ENCODE results near the gene ADGRG3.
A peak's percentile ranks its signal among the peaks of the same experiment; 100 is the strongest.
"Not testable (repeated sequence)": the region's sequence is repeated elsewhere in the genome, so short reads cannot be mapped to it uniquely, and the experiment has no call there.

ADGRG3 gene

GRCh38 chr16:57698812-57699405 lies 30.8 kb downstream of the ADGRG3 start:
- no peak for DNase-seq

- DNase-seq = no peak
Observed at GRCh38 chr16:57699481-57699880, 31.4 kb downstream of the ADGRG3 start.

- no peak for DNase-seq
Observed at GRCh38 chr16:57699899-57700298, 31.8 kb downstream of the ADGRG3 start.

DNA sequence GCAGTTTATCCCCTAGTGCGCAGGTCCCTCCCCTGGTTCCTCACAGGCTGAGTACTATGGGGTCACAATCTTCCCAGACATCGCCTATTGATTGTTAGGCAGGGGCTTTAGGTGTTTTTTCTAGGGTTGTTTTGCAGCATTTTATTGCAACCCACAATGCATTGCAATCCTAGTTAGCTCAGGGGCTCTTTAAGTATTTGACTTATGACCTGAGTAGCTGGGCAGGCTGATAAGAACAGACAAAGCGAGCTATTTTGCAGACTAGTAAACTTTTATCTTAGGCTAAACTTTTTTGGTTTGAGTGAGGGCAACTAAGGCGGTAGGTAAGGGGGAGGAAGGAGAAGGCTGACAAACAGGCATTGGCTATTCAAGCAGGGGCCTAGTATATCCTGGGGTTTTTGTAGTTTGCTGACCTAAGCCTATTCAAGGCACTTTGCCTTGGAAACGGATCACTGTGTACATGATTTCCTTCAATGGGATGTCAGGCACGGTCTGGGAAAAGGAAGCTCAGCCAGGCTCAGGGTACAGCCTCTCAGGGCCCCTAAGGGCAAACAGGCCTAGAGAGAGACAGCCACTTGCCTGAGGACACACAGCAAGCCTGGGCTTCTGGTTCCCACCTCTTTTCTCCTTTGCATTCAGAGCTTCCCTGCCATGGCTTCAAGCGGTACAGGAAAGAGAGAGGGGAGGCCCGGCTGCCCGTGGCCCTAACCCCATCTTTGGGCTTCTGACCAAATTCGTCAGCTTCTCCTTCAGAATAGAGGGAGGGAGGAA lies 32.9 kb downstream of the ADGRG3 start:
- DNase-seq = no peak

DNA sequence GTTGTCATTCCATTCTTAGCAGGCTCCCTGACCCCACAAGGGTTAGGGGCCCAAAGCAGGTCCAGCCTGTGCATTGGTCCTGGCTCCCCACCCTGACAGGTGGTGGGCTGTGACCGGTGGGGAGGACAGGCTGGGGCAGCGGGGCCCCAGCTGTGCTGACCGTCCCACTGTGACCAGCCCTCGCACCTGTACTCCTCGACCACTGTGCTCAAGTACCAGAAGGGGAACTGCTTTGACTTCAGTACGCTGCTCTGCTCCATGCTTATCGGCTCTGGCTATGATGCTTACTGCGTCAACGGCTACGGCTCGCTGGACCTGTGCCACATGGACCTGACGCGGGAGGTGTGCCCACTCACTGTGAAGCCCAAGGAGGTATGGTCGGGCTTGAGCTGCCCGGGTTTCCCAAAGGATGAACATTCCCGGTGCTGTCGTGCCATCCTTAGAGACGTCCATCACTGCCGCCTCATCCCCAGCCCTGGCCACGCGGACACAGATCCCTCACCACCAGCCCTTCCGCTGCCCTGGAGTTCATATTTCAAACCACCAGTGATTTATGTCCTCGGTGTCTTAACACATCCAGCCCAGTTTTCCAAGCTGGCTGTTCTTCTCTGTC lies 33.8 kb downstream of the ADGRG3 start:
- DNase-seq = no peak

DNA sequence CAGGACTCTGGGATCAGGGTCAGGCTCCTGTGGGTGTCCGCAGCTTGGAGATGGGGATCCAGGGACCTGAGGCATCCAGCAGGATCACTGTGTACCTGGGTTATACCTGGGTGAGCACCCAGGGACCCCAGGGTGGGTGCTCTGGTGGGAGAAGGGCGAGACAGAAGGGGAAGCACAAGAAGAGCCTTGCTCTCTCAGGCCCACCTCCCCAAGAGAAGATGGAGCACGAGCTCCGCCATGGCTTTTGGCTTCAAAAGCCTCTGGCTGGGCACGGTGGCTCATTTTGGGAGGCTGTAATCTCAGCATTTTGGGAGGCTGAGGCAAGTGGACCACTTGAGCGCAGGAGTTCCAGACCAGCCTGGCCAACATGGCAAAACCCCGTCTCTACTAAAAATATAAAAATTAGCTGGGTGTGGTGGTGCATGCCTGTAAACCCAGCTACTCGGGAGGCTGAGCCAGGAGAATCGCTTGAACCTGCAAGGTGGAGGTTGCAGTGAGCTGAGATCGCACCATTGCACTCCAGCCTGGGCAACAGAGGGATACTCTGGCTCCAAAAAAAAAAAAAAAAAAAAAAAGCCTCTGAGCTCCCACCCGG lies 35.4 kb downstream of the ADGRG3 start:
- DNase-seq = no peak

GRCh38 chr16:57704011-57704904 lies 36.2 kb downstream of the ADGRG3 start:
- DNase-seq = no peak

GRCh38 chr16:57704905-57705852 lies 37.1 kb downstream of the ADGRG3 start:
- DNase-seq = no peak

GRCh38 chr16:57706717-57707116 lies 38.6 kb downstream of the ADGRG3 start:
- DNase-seq = no peak

DNA sequence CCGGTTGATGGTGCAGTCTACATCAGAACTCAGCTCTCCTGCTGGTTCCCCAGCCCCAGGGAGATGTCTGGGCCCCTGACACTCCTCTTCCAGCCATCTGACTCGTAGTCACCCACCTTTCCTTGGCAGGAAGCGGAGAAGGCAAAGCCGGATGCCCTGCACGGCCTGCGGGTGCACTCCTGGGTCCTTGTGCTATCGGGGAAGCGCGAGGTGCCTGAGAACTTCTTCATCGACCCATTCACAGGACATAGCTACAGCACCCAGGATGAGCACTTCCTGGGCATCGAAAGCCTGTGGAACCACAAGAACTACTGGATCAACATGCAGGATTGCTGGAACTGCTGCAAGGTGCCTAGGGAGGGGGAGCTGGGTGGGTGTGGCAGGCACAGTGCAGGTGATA lies 39.2 kb downstream of the ADGRG3 start:
- DNase-seq = no peak

GRCh38 chr16:57708168-57708567 lies 40.1 kb downstream of the ADGRG3 start:
- DNase-seq = no peak

GRCh38 chr16:57709663-57710062 lies 41.6 kb downstream of the ADGRG3 start:
- DNase-seq = no peak

GRCh38 chr16:57711346-57711745 lies 43.2 kb downstream of the ADGRG3 start:
- DNase-seq = no peak

DNA sequence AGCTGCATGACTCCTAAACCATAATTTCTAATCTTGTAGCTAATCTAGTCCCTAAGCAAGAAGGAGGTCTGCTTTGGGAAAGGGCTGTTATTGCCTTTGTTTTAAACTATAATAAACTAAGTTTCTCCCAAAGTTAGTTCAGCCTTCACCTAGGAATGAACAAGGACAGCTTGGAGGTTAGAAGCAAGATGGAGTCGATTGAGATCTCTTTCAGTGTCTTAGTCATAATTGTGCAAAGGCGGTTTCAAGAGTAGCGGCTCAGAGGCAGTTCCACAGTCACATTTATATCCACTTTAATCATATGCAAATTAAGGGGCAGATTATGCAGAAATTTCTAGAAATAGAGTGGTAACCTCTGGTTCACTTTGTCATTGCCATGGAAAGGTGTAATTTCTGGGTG lies 43.9 kb downstream of the ADGRG3 start:
- no peak for DNase-seq

- DNase-seq = not testable (repeated sequence)
Observed at GRCh38 chr16:57712569-57712968, 44.5 kb downstream of the ADGRG3 start.

- DNase-seq = no peak
Observed at GRCh38 chr16:57713596-57713995, 45.5 kb downstream of the ADGRG3 start.

- DNase-seq = no peak
Observed at GRCh38 chr16:57714047-57714446, 45.9 kb downstream of the ADGRG3 start.

DNA sequence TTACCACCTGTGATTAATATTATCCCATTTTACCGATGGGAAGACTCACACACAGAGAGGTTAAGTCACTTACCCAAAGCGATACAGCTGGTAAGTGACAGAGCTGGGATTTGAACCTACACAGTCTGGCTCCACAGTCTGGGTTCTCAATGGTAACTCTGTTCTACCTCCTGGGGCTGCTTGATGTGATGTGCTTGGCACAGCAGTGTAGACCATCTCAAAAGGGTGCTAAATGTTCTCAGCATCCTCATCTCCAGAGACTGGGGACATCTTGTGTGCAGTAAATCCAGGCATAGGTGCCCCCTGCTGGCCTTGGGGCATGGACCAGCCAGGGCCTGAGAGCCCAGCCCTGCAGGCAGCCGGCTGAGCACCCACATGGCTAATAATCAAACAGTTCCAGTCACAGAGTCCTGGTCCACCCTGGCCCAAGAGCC lies 52.1 kb downstream of the ADGRG3 start:
- peak; percentile 46 to 64 for DNase-seq

GRCh38 chr16:57721356-57722209 lies 53.5 kb downstream of the ADGRG3 start:
- DNase-seq = no peak

DNA sequence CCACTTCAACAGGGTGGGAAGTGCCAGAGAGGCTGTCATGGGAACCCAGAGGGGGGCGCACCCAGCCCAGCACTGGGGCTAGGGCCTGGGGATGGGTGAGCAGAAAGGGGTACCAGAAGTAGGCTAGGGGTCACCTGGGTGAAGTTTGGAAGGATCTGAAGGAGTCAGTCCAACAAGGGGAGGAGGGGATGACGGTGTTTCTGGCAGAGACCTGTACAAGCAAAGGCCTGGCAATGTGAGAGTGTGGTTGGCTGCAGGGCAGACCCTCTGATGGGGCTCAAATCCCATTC lies 54.0 kb downstream of the ADGRG3 start:
- no peak for DNase-seq

GRCh38 chr16:57722651-57723050 lies 54.5 kb downstream of the ADGRG3 start:
- no peak for DNase-seq

Data from CD4-positive, alpha-beta T cell treated with Interleukin-4 for 1 hour (primary cell).